Measurements from ENCODE around the gene PELO. TPM values are rescaled to one million over a fixed set of nuclear protein-coding genes. Genes with fewer than 3 reads are reported as not detected.

The PELO gene
- total RNA-seq, 1 donor from 2014 or later, result 21.3 TPM

DNA sequence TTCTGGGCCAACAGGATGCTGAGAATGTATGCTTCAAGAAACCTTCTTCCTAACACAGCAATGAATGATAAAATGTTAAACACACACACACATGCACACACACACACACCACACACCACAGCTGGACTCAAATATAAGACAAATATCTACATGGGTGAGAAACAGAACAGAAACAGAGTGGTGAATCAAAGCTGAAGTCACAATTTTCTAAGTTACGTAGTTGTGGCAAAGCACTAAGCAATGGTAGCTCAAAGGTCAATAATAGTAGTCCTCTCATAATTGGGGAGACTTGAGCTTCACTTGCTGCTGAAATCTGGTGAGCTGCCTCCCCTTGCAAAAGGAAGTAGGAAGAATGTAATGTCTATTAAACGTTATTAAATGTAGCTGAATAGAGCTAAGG lies 33.7 kb upstream of the PELO start:
- H3K27me3 ChIP-seq (ENCODE audit: control insufficient read depth, insufficient read depth, low read length), result no peaks in the 10 kb centered on the region
- H3K36me3 ChIP-seq (ENCODE audit: control insufficient read depth, insufficient read depth, low read length), result no peaks in the 10 kb centered on the region
- FAIRE-seq (no peak), DNase-seq (ENCODE audit: low read depth) (no peak)
- TF ChIP-seq CTCF (IDR thresholded peaks at IDR 0.05; ENCODE audit: insufficient read depth, low read length, severe bottlenecking), result no peak
- H3K4me3 ChIP-seq (ENCODE audit: low read depth, low read length), result no peak overlapping the region

GRCh38 chr5:52757527-52757926 lies 30.2 kb upstream of the PELO start:
- no peaks in the 10 kb centered on the region for H3K36me3 ChIP-seq (ENCODE audit: control insufficient read depth, insufficient read depth, low read length)
- no peaks in the 10 kb centered on the region for H3K27me3 ChIP-seq (ENCODE audit: control insufficient read depth, insufficient read depth, low read length)
- DNase-seq (ENCODE audit: low read depth) (no peak), FAIRE-seq (no peak)
- TF ChIP-seq CTCF (IDR thresholded peaks at IDR 0.05; ENCODE audit: insufficient read depth, low read length, severe bottlenecking), result no peak
- H3K4me3 ChIP-seq (ENCODE audit: low read depth, low read length), result no peak overlapping the region

GRCh38 chr5:52758014-52758413 lies 29.7 kb upstream of the PELO start:
- no peak for FAIRE-seq
- peak; percentile 10 for DNase-seq (ENCODE audit: low read depth)
- no peak for TF ChIP-seq CTCF (IDR thresholded peaks at IDR 0.05; ENCODE audit: insufficient read depth, low read length, severe bottlenecking)
- Histone ChIP-seq H3K4me3 (ENCODE audit: low read depth, low read length) (no peak overlapping the region), H3K27me3 (ENCODE audit: control insufficient read depth, insufficient read depth, low read length) (no peaks in the 10 kb centered on the region), H3K36me3 (ENCODE audit: control insufficient read depth, insufficient read depth, low read length) (no peaks in the 10 kb centered on the region)

- Histone ChIP-seq H3K4me3 (ENCODE audit: low read depth, low read length) (no peak overlapping the region), H3K27me3 (ENCODE audit: control insufficient read depth, insufficient read depth, low read length) (no peaks in the 10 kb centered on the region), H3K36me3 (ENCODE audit: control insufficient read depth, insufficient read depth, low read length) (no peaks in the 10 kb centered on the region)
- TF ChIP-seq CTCF (IDR thresholded peaks at IDR 0.05; ENCODE audit: insufficient read depth, low read length, severe bottlenecking), result no peak
- DNase-seq (ENCODE audit: low read depth) (no peak), FAIRE-seq (no peak)
Observed at GRCh38 chr5:52759331-52759730, 28.4 kb upstream of the PELO start.

- no peak for TF ChIP-seq CTCF (IDR thresholded peaks at IDR 0.05; ENCODE audit: insufficient read depth, low read length, severe bottlenecking)
- no peaks in the 10 kb centered on the region for H3K36me3 ChIP-seq (ENCODE audit: control insufficient read depth, insufficient read depth, low read length)
- FAIRE-seq, result no peak
Observed at GRCh38 chr5:52760695-52761366, 26.9 kb upstream of the PELO start.

DNA sequence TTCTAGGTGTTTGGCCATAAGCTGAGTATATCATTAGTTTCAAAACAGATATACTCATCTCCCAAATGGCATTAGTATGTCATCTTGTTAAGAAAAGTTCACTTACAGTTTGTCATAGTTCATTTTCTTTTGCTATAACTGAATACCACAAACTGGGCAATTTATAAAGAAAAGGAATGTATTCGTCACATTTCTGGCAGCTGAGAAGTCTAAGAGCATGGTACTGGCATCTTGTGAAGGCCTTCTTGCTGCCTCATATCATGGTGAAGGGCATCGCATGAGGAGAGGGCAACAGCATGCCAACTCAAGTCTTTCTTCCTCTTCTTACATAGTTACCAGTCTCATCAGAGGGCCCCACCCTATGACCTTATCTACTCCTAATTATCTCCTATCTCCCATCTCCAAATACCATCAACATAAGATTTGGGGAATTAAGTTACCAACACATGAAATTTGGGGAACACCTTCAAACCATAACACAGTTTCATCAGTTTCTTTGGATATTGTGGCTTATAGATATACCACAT lies 20.4 kb upstream of the PELO start:
- no peak for TF ChIP-seq CTCF (IDR thresholded peaks at IDR 0.05; ENCODE audit: insufficient read depth, low read length, severe bottlenecking)
- no peaks in the 10 kb centered on the region for H3K36me3 ChIP-seq (ENCODE audit: control insufficient read depth, insufficient read depth, low read length)
- DNase-seq (ENCODE audit: low read depth) (no peak), FAIRE-seq (no peak)
- H3K4me3 ChIP-seq (ENCODE audit: low read depth, low read length), result no peak overlapping the region
- H3K27me3 ChIP-seq (ENCODE audit: control insufficient read depth, insufficient read depth, low read length), result no peaks in the 10 kb centered on the region

More at GRCh38 chr5:52760695-52761366, 26.9 kb upstream of the PELO start:
- no peaks in the 10 kb centered on the region for H3K27me3 ChIP-seq (ENCODE audit: control insufficient read depth, insufficient read depth, low read length)
- no peak overlapping the region for H3K4me3 ChIP-seq (ENCODE audit: low read depth, low read length)
- DNase-seq (ENCODE audit: low read depth), result no peak
